Measurements from ENCODE around the gene E2F6.

The E2F6 gene

DNA sequence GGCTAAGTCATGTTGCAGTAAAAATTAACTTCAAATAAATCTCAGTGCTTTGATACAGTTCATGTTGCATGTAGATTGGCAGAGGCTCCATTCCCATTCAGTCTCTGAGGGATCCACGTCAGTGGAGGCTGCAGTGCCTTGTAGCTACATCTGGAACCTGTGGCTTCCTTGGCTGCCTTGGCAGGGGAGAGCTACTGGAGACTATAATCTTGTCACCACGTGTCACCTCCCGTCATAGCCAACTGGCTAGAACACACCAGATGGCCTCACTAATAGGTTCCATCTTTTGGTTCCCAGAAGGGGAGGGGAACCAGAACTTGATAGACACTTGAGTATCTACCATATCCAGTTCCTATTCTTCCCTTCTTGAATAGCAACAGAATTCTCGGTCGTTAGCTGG is 28.4 kb downstream of the E2F6 start:
- H2BK120ac ChIP-seq (ENCODE audit: low read depth, low read length): no peak overlapping the region
- WGBS (ENCODE audit: extremely low coverage, insufficient coverage, low lambda C conversion rate): no CpG with 5 or more reads among the region's 5 CpGs
- no peak overlapping the region for H3K18ac ChIP-seq (ENCODE audit: low read length)
- no peak for DNase-seq
- H3K79me2 ChIP-seq (ENCODE audit: control insufficient read depth, insufficient read depth, low read length): no peaks in the 10 kb centered on the region
- no peak overlapping the region for H2AK5ac ChIP-seq (ENCODE audit: low read length)
- no peak overlapping the region for H2BK5ac ChIP-seq (ENCODE audit: low read length)
- H3K4me3 ChIP-seq (ENCODE audit: low read length): no peak overlapping the region
- no peak overlapping the region for H2BK15ac ChIP-seq (replicated peaks; ENCODE audit: low read depth)
- no peak overlapping the region for H3K56ac ChIP-seq (ENCODE audit: low read length)
- H4K8ac ChIP-seq (ENCODE audit: low read depth, low read length): no peak overlapping the region
- H3K4ac ChIP-seq (ENCODE audit: low read depth, low read length): no peak overlapping the region
- H4K5ac ChIP-seq (ENCODE audit: low read length): no peak overlapping the region
- no peak overlapping the region for H3K9ac ChIP-seq (ENCODE audit: low read length)
- no peaks in the 10 kb centered on the region for H3K79me1 ChIP-seq (ENCODE audit: low read length)
- H3K23ac ChIP-seq (ENCODE audit: low read length): no peak overlapping the region
- no peaks in the 10 kb centered on the region for H3K27me3 ChIP-seq (ENCODE audit: insufficient read depth, low read length, poor library complexity)
- peaks cover 4% of the 10 kb centered on the region for H3K36me3 ChIP-seq (ENCODE audit: control insufficient read depth, insufficient read depth, low read length)
- no peak overlapping the region for H3K27ac ChIP-seq (ENCODE audit: low read depth, low read length)
- no peaks in the 10 kb centered on the region for H3K4me1 ChIP-seq (ENCODE audit: control insufficient read depth, low read depth, low read length)
- H3K4me2 ChIP-seq (ENCODE audit: low read length): no peak overlapping the region

DNA sequence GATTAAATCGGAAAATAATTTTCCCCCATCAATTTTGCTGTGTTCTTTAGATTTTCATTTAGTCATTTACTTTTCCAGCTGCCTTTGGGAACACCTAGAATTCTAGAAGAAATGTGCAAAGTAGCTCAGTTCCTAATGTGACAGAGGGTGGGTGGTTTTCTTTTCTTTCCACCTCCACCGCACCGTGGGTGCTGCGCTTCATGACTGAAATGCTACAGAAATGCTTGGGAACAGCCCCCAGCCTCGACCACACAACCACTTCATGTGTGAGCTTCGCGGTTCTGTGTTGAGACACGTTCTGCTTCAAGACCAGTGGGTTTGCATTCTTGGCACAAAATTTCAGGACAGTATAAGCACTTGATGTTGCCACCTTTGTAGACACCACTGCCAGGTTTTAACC is 30.9 kb downstream of the E2F6 start:
- Histone ChIP-seq H3K4me1 (ENCODE audit: control insufficient read depth, low read depth, low read length) (no peaks in the 10 kb centered on the region), H2AK5ac (ENCODE audit: low read length) (no peak overlapping the region)
- no CpG with 5 or more reads among the region's 8 CpGs for WGBS (ENCODE audit: extremely low coverage, insufficient coverage, low lambda C conversion rate)

DNA sequence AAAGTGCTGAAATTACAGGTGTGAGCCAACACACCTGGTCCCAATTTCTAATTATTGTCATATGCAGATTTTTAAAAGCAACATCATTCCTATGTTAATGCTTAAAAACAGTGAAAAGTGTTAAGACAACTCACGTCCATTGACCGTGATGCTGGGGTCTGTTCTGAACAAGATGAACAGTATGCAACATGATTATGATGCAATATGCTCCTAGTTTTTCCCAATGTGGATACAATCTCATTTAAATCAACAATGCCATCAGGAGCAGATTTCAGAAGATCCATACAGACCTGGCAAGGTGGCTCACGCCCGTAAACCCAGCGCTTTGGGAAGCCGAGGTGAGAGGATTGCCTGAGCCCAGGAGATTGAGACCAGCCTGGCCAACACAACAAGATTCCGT is 31.5 kb downstream of the E2F6 start:
- H2AK5ac ChIP-seq (ENCODE audit: low read length): no peak overlapping the region
- no peak overlapping the region for H2BK5ac ChIP-seq (ENCODE audit: low read length)
- H4K8ac ChIP-seq (ENCODE audit: low read depth, low read length): no peak overlapping the region
- H3K79me1 ChIP-seq (ENCODE audit: low read length): no peaks in the 10 kb centered on the region
- H3K4me1 ChIP-seq (ENCODE audit: control insufficient read depth, low read depth, low read length): no peaks in the 10 kb centered on the region
- H2BK120ac ChIP-seq (ENCODE audit: low read depth, low read length): no peak overlapping the region
- H3K23ac ChIP-seq (ENCODE audit: low read length): no peak overlapping the region
- no CpG with 5 or more reads among the region's 7 CpGs for WGBS (ENCODE audit: extremely low coverage, insufficient coverage, low lambda C conversion rate)
- H3K27me3 ChIP-seq (ENCODE audit: insufficient read depth, low read length, poor library complexity): no peaks in the 10 kb centered on the region
- H3K27ac ChIP-seq (ENCODE audit: low read depth, low read length): no peak overlapping the region
- DNase-seq: no peak
- H3K36me3 ChIP-seq (ENCODE audit: control insufficient read depth, insufficient read depth, low read length): peaks cover 2% of the 10 kb centered on the region
- H3K4ac ChIP-seq (ENCODE audit: low read depth, low read length): no peak overlapping the region
- H3K18ac ChIP-seq (ENCODE audit: low read length): no peak overlapping the region
- no peak overlapping the region for H4K5ac ChIP-seq (ENCODE audit: low read length)
- H3K56ac ChIP-seq (ENCODE audit: low read length): no peak overlapping the region
- no peaks in the 10 kb centered on the region for H3K79me2 ChIP-seq (ENCODE audit: control insufficient read depth, insufficient read depth, low read length)
- no peak overlapping the region for H3K9ac ChIP-seq (ENCODE audit: low read length)
- H3K4me2 ChIP-seq (ENCODE audit: low read length): no peak overlapping the region
- H3K4me3 ChIP-seq (ENCODE audit: low read length): no peak overlapping the region
- H2BK15ac ChIP-seq (replicated peaks; ENCODE audit: low read depth): no peak overlapping the region

More for the DNA sequence above, 30.9 kb downstream of the E2F6 start:
- Histone ChIP-seq H3K56ac (ENCODE audit: low read length) (no peak overlapping the region), H3K79me1 (ENCODE audit: low read length) (no peaks in the 10 kb centered on the region), H2BK15ac (replicated peaks; ENCODE audit: low read depth) (no peak overlapping the region), H2BK120ac (ENCODE audit: low read depth, low read length) (no peak overlapping the region), H3K36me3 (ENCODE audit: control insufficient read depth, insufficient read depth, low read length) (peaks cover 4% of the 10 kb centered on the region), H3K4me3 (ENCODE audit: low read length) (no peak overlapping the region), H4K8ac (ENCODE audit: low read depth, low read length) (no peak overlapping the region), H3K27ac (ENCODE audit: low read depth, low read length) (no peak overlapping the region), H4K5ac (ENCODE audit: low read length) (no peak overlapping the region), H2BK5ac (ENCODE audit: low read length) (no peak overlapping the region), H3K79me2 (ENCODE audit: control insufficient read depth, insufficient read depth, low read length) (no peaks in the 10 kb centered on the region), H3K4ac (ENCODE audit: low read depth, low read length) (no peak overlapping the region), H3K9ac (ENCODE audit: low read length) (no peak overlapping the region), H3K18ac (ENCODE audit: low read length) (no peak overlapping the region), H3K27me3 (ENCODE audit: insufficient read depth, low read length, poor library complexity) (no peaks in the 10 kb centered on the region), H3K4me2 (ENCODE audit: low read length) (no peak overlapping the region), H3K23ac (ENCODE audit: low read length) (no peak overlapping the region)
- no peak for DNase-seq

DNA sequence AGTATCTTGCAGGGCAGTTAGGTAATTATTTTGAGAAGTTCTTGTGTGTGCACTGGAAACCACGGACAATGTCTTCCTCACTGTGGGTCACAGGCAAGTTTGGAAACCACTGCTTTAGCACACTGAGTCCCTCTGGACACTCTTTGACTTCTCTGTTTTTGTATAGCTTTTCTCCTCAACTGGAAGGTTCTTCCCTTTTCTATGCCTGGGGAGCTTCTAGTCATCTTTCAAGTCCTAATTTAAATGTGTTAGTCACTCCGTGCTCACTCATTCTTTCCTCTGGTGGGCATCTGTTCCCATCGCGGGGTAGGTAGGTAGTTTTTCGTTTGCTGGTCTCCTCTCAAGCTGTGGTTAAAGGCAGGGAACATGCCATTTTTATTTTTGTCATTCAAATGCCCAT is 32.1 kb downstream of the E2F6 start:
- Histone ChIP-seq H3K36me3 (ENCODE audit: control insufficient read depth, insufficient read depth, low read length) (peaks cover 2% of the 10 kb centered on the region), H3K56ac (ENCODE audit: low read length) (no peak overlapping the region), H3K23ac (ENCODE audit: low read length) (no peak overlapping the region), H2AK5ac (ENCODE audit: low read length) (no peak overlapping the region), H3K4ac (ENCODE audit: low read depth, low read length) (no peak overlapping the region), H3K27ac (ENCODE audit: low read depth, low read length) (no peak overlapping the region), H4K8ac (ENCODE audit: low read depth, low read length) (no peak overlapping the region), H4K5ac (ENCODE audit: low read length) (no peak overlapping the region), H3K4me2 (ENCODE audit: low read length) (no peak overlapping the region), H3K27me3 (ENCODE audit: insufficient read depth, low read length, poor library complexity) (no peaks in the 10 kb centered on the region), H3K4me3 (ENCODE audit: low read length) (no peak overlapping the region), H3K18ac (ENCODE audit: low read length) (no peak overlapping the region), H2BK120ac (ENCODE audit: low read depth, low read length) (no peak overlapping the region), H3K79me1 (ENCODE audit: low read length) (no peaks in the 10 kb centered on the region), H2BK5ac (ENCODE audit: low read length) (no peak overlapping the region), H3K79me2 (ENCODE audit: control insufficient read depth, insufficient read depth, low read length) (no peaks in the 10 kb centered on the region), H2BK15ac (replicated peaks; ENCODE audit: low read depth) (no peak overlapping the region), H3K9ac (ENCODE audit: low read length) (no peak overlapping the region), H3K4me1 (ENCODE audit: control insufficient read depth, low read depth, low read length) (no peaks in the 10 kb centered on the region)
- no CpG with 5 or more reads among the region's 5 CpGs for WGBS (ENCODE audit: extremely low coverage, insufficient coverage, low lambda C conversion rate)
- DNase-seq: no peak

DNA sequence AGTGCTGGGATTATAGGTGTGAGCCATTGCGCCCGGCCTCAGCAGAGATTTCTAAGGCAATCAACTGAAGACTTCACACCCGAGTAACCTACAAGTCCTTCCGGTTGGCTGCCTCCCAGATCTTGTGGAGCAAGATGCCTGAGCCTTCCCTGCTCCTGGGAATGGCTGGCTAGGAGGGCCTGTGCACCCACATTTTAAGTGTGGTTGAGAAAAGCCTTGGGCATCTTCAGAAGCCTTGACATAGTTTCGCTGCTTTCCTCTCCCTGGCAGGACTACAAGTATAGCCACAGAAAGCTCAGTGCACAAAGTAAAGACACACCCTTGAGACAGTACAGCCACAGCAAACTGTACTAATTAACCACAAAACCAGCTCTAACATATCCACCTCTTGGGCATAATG is 35.2 kb downstream of the E2F6 start:
- Histone ChIP-seq H3K79me2 (ENCODE audit: control insufficient read depth, insufficient read depth, low read length) (no peaks in the 10 kb centered on the region), H3K27me3 (ENCODE audit: insufficient read depth, low read length, poor library complexity) (no peaks in the 10 kb centered on the region), H3K23ac (ENCODE audit: low read length) (no peak overlapping the region), H4K8ac (ENCODE audit: low read depth, low read length) (no peak overlapping the region), H3K4me1 (ENCODE audit: control insufficient read depth, low read depth, low read length) (no peaks in the 10 kb centered on the region), H3K4me2 (ENCODE audit: low read length) (no peak overlapping the region), H3K4me3 (ENCODE audit: low read length) (no peak overlapping the region), H3K56ac (ENCODE audit: low read length) (no peak overlapping the region), H3K9ac (ENCODE audit: low read length) (no peak overlapping the region), H3K36me3 (ENCODE audit: control insufficient read depth, insufficient read depth, low read length) (no peaks in the 10 kb centered on the region), H3K27ac (ENCODE audit: low read depth, low read length) (no peak overlapping the region), H2BK120ac (ENCODE audit: low read depth, low read length) (no peak overlapping the region), H2BK5ac (ENCODE audit: low read length) (no peak overlapping the region), H2AK5ac (ENCODE audit: low read length) (no peak overlapping the region), H3K79me1 (ENCODE audit: low read length) (no peaks in the 10 kb centered on the region), H2BK15ac (replicated peaks; ENCODE audit: low read depth) (no peak overlapping the region), H3K4ac (ENCODE audit: low read depth, low read length) (no peak overlapping the region), H3K18ac (ENCODE audit: low read length) (no peak overlapping the region), H4K5ac (ENCODE audit: low read length) (no peak overlapping the region)
- whole genome bisulfite sequencing (ENCODE audit: extremely low coverage, insufficient coverage, low lambda C conversion rate): no CpG with 5 or more reads among the region's 5 CpGs
- no peak for DNase-seq

DNA sequence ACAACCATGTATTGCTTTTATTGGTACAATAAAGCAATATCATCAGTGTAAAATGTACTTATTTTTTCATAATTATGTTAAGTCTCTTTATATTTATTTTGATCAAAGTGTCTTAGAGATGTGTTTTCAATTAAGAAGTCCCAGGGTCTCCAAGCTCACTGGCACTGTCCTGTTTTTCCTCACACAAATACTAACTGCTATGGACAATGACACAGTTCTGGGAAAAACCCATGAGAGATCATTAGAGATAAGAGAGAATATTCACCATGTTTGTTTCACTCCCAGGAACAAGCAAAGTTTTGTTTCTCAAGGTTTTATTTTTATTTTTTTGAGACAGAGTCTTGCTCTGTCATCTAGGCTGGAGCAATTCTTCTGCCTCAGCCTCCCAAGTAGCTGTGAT is 38.7 kb downstream of the E2F6 start:
- Histone ChIP-seq H3K18ac (ENCODE audit: low read length) (no peak overlapping the region), H4K8ac (ENCODE audit: low read depth, low read length) (no peak overlapping the region), H3K56ac (ENCODE audit: low read length) (no peak overlapping the region), H3K9ac (ENCODE audit: low read length) (no peak overlapping the region), H3K36me3 (ENCODE audit: control insufficient read depth, insufficient read depth, low read length) (no peaks in the 10 kb centered on the region), H4K5ac (ENCODE audit: low read length) (no peak overlapping the region), H2BK15ac (replicated peaks; ENCODE audit: low read depth) (no peak overlapping the region), H3K4me2 (ENCODE audit: low read length) (no peak overlapping the region), H3K79me1 (ENCODE audit: low read length) (no peaks in the 10 kb centered on the region), H2BK5ac (ENCODE audit: low read length) (no peak overlapping the region), H2AK5ac (ENCODE audit: low read length) (no peak overlapping the region), H3K79me2 (ENCODE audit: control insufficient read depth, insufficient read depth, low read length) (no peaks in the 10 kb centered on the region), H3K27me3 (ENCODE audit: insufficient read depth, low read length, poor library complexity) (no peaks in the 10 kb centered on the region), H3K27ac (ENCODE audit: low read depth, low read length) (no peak overlapping the region), H3K23ac (ENCODE audit: low read length) (no peak overlapping the region), H2BK120ac (ENCODE audit: low read depth, low read length) (no peak overlapping the region), H3K4me1 (ENCODE audit: control insufficient read depth, low read depth, low read length) (no peaks in the 10 kb centered on the region), H3K4ac (ENCODE audit: low read depth, low read length) (no peak overlapping the region), H3K4me3 (ENCODE audit: low read length) (no peak overlapping the region)
- no peak for DNase-seq
